A673 (cell line): Measurements from ENCODE around the gene ADA. TPM values are rescaled to one million over a fixed set of nuclear protein-coding genes. Genes with fewer than 3 reads are reported as not detected.

ENCODE experiments used
- BruUV-seq: library from RNA; stranded (reverse); fragments of 400-500 nt; replicated peaks from 2 replicates; lab custom pipeline; 2021; lab: Mats Ljungman, UMichigan
- CTCF ChIA-PET: fragments of 300-600 bp; sonication (Branson Sonifier 250); formaldehyde crosslinking; loops from one replicate; lab custom pipeline; 2022; ENCODE audit warnings: antibody characterized with exemption; lab: Charles Lee
- POLR2A ChIA-PET: fragments of 300-600 bp; sonication (Branson Sonifier 250); formaldehyde crosslinking; loops from one replicate; lab custom pipeline; 2022; ENCODE audit warnings: antibody characterized with exemption; ENCODE audit not compliant: low non-redundant PET; lab: Charles Lee
- DNase-seq: peaks from one replicate; pipeline ENCODE4 v3.0.0-alpha.2; 2015; ENCODE audit warnings: low spot score
- H3K27ac ChIP-seq: fragments of 200-600 bp; sonication (generic); 2 replicates; pipeline ENCODE4 v1.5.1; 2016; ENCODE audit warnings: mixed run types, low read depth, mild to moderate bottlenecking, mixed read lengths, antibody characterized with exemption, low read length; ENCODE audit not compliant: poor library complexity, severe bottlenecking
- H3K27me3 ChIP-seq: fragments of 200-600 bp; sonication (generic); replicated peaks from 2 replicates; pipeline ENCODE4 v1.6.1; 2017; ENCODE audit warnings: mixed run types, low read depth, mild to moderate bottlenecking, mixed read lengths, antibody characterized with exemption, low read length; ENCODE audit not compliant: insufficient read depth, poor library complexity
- H3K36me3 ChIP-seq: fragments of 200-600 bp; sonication (generic); 2 replicates; pipeline ENCODE4 v1.6.1; 2016; ENCODE audit warnings: mixed run types, mild to moderate bottlenecking, mixed read lengths, antibody characterized with exemption, low read length; ENCODE audit not compliant: insufficient read depth, poor library complexity, severe bottlenecking
- H3K4me1 ChIP-seq: fragments of 200-600 bp; sonication (generic); 2 replicates; pipeline ENCODE4 v1.6.1; 2017; ENCODE audit warnings: mixed run types, mild to moderate bottlenecking, mixed read lengths, antibody characterized with exemption, low read length; ENCODE audit not compliant: insufficient read depth, poor library complexity, severe bottlenecking
- H3K4me3 ChIP-seq: fragments of 200-600 bp; sonication (generic); 2 replicates; pipeline ENCODE4 v1.5.1; 2016; ENCODE audit warnings: low read depth, mixed run types, mild to moderate bottlenecking, mixed read lengths, low read length; ENCODE audit not compliant: poor library complexity, severe bottlenecking
- H3K9me3 ChIP-seq: fragments of 200-600 bp; sonication (generic); 2 replicates; pipeline ENCODE4 v1.6.1; 2016; ENCODE audit warnings: mixed run types, low read depth, mild to moderate bottlenecking, mixed read lengths, antibody characterized with exemption, low read length; ENCODE audit not compliant: poor library complexity, severe bottlenecking
- CTCF ChIP-seq: fragments of 300-800, 200-600 bp; sonication (generic); conservative IDR thresholded peaks from 2 replicates; pipeline ENCODE4 v1.5.1; 2017; ENCODE audit warnings: low read depth, mild to moderate bottlenecking, antibody characterized with exemption, low read length, moderate library complexity, mixed read lengths
- EZH2 ChIP-seq: fragments of 200-600 bp; sonication (generic); IDR thresholded peaks from 2 replicates; pipeline ENCODE4 v1.6.1; 2017; ENCODE audit warnings: borderline replicate concordance, low read depth, mild to moderate bottlenecking, mixed read lengths, antibody characterized with exemption, low read length; ENCODE audit not compliant: poor library complexity, severe bottlenecking
- intact Hi-C: fragments of 100-400 bp; cut with micrococcal nuclease; formaldehyde crosslinking; loops from one replicate; pipeline ENCODE4 v1.10.0; 2022; ENCODE audit not compliant: unreplicated experiment
- total RNA-seq: library from RNA; stranded (reverse); gene quantifications from 2 replicates; pipeline ENCODE4 v1.2.3, GENCODE V29; 2021

The ADA gene
- total RNA-seq, 1 experiment from 2014 or later: 19.3 TPM

- ChIA-PET CTCF (interaction anchor here (0.5 kb wide), 1 partner anchor 39 kb away, joined by 3 read pairs; no protein-coding TSS in a partner anchor), POLR2A (no interaction called here)
- no TSS peak for BruUV-seq
- no peaks in the 10 kb centered on the region for H3K9me3 ChIP-seq
- H3K27ac ChIP-seq: peak overlapping the region; percentile 56
- TF ChIP-seq EZH2: no peak
- no peak for TF ChIP-seq CTCF
- no peaks in the 10 kb centered on the region for H3K27me3 ChIP-seq
- peak overlapping the region; percentile 65 for H3K4me3 ChIP-seq
- DNase-seq: no peak
- peaks cover 21% of the 10 kb centered on the region for H3K4me1 ChIP-seq
- intact Hi-C loops: no loop called here
- H3K36me3 ChIP-seq: no peaks in the 10 kb centered on the region
These were observed 597 bp downstream of the ADA start for GRCh38 chr20:44650771-44651433.

- POLR2A ChIA-PET: no interaction called here
- intact Hi-C loops: no loop called here
- TF ChIP-seq CTCF (no peak), EZH2 (no peak)
- Histone ChIP-seq H3K27me3 (no peaks in the 10 kb centered on the region), H3K27ac (no peak overlapping the region), H3K36me3 (no peaks in the 10 kb centered on the region), H3K9me3 (no peaks in the 10 kb centered on the region), H3K4me3 (no peak overlapping the region), H3K4me1 (peaks cover 25% of the 10 kb centered on the region)
- CTCF ChIA-PET: no interaction called here
- BruUV-seq: no TSS peak
- DNase-seq: no peak
These were observed 1.5 kb downstream of the ADA start for GRCh38 chr20:44649976-44650375.

- intact Hi-C loops: no loop called here
- Histone ChIP-seq H3K27ac (no peak overlapping the region), H3K27me3 (no peaks in the 10 kb centered on the region), H3K4me3 (no peak overlapping the region), H3K9me3 (no peaks in the 10 kb centered on the region), H3K36me3 (no peaks in the 10 kb centered on the region), H3K4me1 (peaks cover 32% of the 10 kb centered on the region)
- CTCF ChIA-PET: no interaction called here
- TF ChIP-seq CTCF (no peak), EZH2 (no peak)
- POLR2A ChIA-PET: no interaction called here
- DNase-seq: no peak
- no TSS peak for BruUV-seq
These were observed 2.4 kb downstream of the ADA start for GRCh38 chr20:44649126-44649525.
